DND-41 (cell line): ENCODE results near the gene OR4A5.
"Not testable (repeated sequence)": the region's sequence is repeated elsewhere in the genome, so short reads cannot be mapped to it uniquely, and the experiment has no call there.

Experiments used
- ATAC-seq: fragments of 200-7000 bp; cut with Tn5 transposase; 3 replicates; pipeline ENCODE4 v1.9.1; 2021; ENCODE audit warnings: low read depth; ENCODE audit not compliant: insufficient read depth
- DNase-seq: peaks from one replicate; pipeline ENCODE4 v3.0.0-alpha.2; 2020
- H2AFZ ChIP-seq: 2 replicates; pipeline ENCODE4 v1.6.0; 2012; ENCODE audit warnings: low read depth, low read length
- H3K27ac ChIP-seq: 2 replicates; pipeline ENCODE4 v1.5.1; 2012; ENCODE audit warnings: low read length, inconsistent platforms
- H3K27me3 ChIP-seq: fragments of 200-600 bp; sonication (generic); 2 replicates; pipeline ENCODE4 v1.6.0; 2012; ENCODE audit warnings: low read length, mild to moderate bottlenecking, inconsistent platforms; ENCODE audit not compliant: insufficient read depth, poor library complexity
- H3K36me3 ChIP-seq: 2 replicates; pipeline ENCODE4 v1.5.1; 2012; ENCODE audit warnings: low read length, inconsistent platforms; ENCODE audit not compliant: insufficient read depth
- H3K4me1 ChIP-seq: 2 replicates; pipeline ENCODE4 v1.5.1; 2012; ENCODE audit warnings: mild to moderate bottlenecking, low read length; ENCODE audit not compliant: insufficient read depth
- H3K4me2 ChIP-seq: 2 replicates; pipeline ENCODE4 v1.6.0; 2012; ENCODE audit warnings: mild to moderate bottlenecking, moderate library complexity, low read length, inconsistent platforms; ENCODE audit not compliant: insufficient read depth
- H3K4me3 ChIP-seq, 2 experiments: fragments of 200-600 bp in 1 of 2; shearing (Covaris generic) in 1 of 2; 2 replicates each; pipeline ENCODE4 v1.5.1; 2012 to 2016; ENCODE audit warnings: inconsistent platforms in 2 of 2, low read length in 2 of 2, mild to moderate bottlenecking in 2 of 2, low read depth in 1 of 2, moderate library complexity in 1 of 2
- H3K79me2 ChIP-seq: 2 replicates; pipeline ENCODE4 v1.6.0; 2012; ENCODE audit warnings: low read length, inconsistent platforms; ENCODE audit not compliant: insufficient read depth
- H3K9ac ChIP-seq: 2 replicates; pipeline ENCODE4 v1.6.0; 2012; ENCODE audit warnings: low read depth, mild to moderate bottlenecking, inconsistent platforms, low read length, moderate library complexity
- H3K9me3 ChIP-seq: 2 replicates; pipeline ENCODE4 v1.5.1; 2012; ENCODE audit warnings: low read length, moderate library complexity, mild to moderate bottlenecking, inconsistent platforms; ENCODE audit not compliant: insufficient read depth, severe bottlenecking
- H4K20me1 ChIP-seq: 2 replicates; pipeline ENCODE4 v1.6.0; 2012; ENCODE audit warnings: low read length; ENCODE audit not compliant: insufficient read depth

The OR4A5 gene

GRCh38 chr11:54706532-54706931 lies at the start of gene OR4A5:
Gene OR4A5, plus strand, starts transcription at chr11:54706832. Its CDS starts 53 bp downstream, at chr11:54706885.
- not testable (repeated sequence) for H3K27ac ChIP-seq, H3K4me3 ChIP-seq, H3K27me3 ChIP-seq, H3K4me1 ChIP-seq, H3K79me2 ChIP-seq, H4K20me1 ChIP-seq, H3K9me3 ChIP-seq, H2AFZ ChIP-seq, H3K36me3 ChIP-seq, H3K4me2 ChIP-seq, DNase-seq, ATAC-seq, H3K9ac ChIP-seq

GRCh38 chr11:54720094-54720493 lies 13.5 kb downstream of the OR4A5 start:
- not testable (repeated sequence) for H3K9ac ChIP-seq, H4K20me1 ChIP-seq, H2AFZ ChIP-seq, H3K4me3 ChIP-seq, H3K27me3 ChIP-seq, H3K4me2 ChIP-seq, H3K9me3 ChIP-seq, H3K79me2 ChIP-seq, H3K36me3 ChIP-seq
- peak; percentile 58 for DNase-seq
- Histone ChIP-seq H3K27ac (peak overlapping the region; percentile 61), H3K4me1 (peaks cover 16% of the 10 kb centered on the region)
- peak; percentile 86 for ATAC-seq
